ENCODE data around the gene LCE3A.
"Not testable (repeated sequence)": the region's sequence is repeated elsewhere in the genome, so short reads cannot be mapped to it uniquely, and the experiment has no call there.

The LCE3A gene, protein sequence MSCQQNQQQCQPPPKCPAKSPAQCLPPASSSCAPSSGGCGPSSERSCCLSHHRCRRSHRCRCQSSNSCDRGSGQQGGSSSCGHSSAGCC

DNA sequence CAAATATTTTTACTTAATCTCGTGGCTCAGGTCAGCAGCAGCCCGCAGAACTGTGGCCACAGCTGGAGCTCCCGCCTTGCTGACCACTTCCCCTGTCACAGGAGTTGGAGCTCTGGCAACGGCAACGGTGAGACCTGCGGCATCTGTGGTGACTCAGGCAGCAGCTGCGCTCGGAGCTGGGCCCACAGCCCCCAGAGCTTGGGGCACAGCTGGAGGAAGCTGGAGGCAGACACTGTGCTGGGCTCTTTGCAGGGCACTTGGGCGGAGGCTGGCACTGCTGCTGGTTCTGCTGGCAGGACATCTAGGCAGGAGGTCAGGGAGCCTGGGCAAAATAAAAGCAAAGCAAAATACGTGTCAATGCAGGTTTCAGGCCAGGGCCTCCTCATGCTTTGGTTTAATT, at the start of gene LCE3A:
Gene LCE3A, minus strand, starts transcription at position 301 of the 400 bp plus-strand sequence. Its CDS starts 0 bp downstream, at position 301.
- no peak for DNase-seq (ENCODE audit: low read depth in 2 of 2)

DNA sequence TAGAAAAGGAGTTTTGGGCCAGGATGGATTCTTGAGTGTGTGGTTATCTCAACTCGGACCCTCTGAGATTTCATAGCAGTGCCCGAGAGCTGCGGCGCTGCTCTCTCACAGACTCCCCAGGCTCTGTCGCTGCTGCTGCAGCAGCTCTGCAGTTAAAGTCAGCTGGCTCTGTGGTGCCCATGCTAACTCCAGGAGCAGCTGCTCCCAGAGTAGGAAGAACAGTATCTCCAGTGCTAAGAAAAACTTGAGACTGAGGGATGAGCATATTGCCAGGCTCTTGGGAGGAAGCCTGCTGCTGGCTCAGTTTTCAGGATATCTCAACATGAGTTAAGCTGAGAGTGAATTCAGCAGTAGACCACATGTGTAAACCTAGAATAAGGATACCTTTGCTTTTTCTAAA, 44.7 kb upstream of the LCE3A start:
- DNase-seq (ENCODE audit: low read depth in 2 of 2) = no peak

DNA sequence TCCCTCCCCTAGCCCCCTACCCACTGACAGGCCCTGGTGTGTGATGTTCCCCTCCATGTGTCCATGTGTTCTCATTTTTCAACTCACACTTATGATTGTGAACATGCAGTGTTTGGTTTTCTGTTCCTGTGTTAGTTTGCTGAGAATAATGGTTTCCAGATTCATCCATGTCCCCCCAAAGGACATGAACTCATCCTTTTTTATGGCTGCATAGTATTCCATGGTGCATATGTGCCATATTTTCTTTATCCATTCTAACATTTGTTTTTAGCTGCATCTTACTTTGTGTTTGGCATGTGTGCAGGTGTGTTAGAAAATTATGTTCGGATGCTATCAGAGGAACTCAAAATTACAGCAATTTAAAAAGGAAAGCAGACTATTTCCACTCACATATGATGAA, 43.3 kb upstream of the LCE3A start:
- not testable (repeated sequence) for DNase-seq (ENCODE audit: low read depth in 2 of 2)

DNA sequence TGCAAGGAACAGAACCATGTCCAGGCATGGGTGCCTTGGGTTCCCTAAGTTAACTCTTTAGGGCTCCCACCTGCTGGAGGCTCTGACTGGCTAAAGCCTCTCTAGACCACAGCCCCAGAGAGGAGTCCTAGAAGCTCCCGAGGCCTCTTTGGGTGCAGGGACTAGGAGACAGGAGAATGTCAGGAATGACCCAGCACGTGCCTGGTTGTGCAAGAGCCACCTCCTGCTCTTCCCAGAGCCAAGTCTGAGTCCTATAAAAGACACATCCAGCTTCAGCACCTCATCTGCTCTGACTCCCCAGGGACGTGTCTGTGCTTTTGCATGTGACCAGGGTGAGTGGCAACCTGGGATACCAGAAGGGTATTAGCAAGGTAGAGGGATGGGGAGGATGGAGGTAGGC, 40.2 kb upstream of the LCE3A start, which contains the start of gene LCE2D:
Gene LCE2D, plus strand, starts transcription at position 283 of the 400 bp plus-strand sequence. CDS start 726 bp downstream, outside the sequence.
- DNase-seq (ENCODE audit: low read depth in 2 of 2) = no peak

DNA sequence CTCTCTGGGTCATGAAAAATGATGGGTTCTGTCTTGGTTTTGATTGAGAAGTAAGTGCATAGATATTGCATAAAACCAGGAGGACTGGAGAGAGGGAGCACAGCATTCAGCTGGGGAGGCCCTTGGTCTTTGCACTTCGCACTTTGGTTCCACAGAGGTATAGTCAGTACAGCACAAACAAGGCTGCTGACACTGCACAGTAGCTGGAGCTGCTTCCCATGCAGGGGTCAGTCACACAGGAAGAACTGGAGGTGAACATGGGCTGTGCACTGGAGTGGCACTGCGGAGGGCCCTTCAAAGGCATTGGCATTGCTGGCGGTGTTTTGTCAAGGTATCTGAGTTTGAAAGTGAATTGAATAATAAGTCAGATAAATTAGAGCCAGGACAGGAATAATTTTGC, 35.7 kb upstream of the LCE3A start:
- no peak for DNase-seq (ENCODE audit: low read depth in 2 of 2)

DNA sequence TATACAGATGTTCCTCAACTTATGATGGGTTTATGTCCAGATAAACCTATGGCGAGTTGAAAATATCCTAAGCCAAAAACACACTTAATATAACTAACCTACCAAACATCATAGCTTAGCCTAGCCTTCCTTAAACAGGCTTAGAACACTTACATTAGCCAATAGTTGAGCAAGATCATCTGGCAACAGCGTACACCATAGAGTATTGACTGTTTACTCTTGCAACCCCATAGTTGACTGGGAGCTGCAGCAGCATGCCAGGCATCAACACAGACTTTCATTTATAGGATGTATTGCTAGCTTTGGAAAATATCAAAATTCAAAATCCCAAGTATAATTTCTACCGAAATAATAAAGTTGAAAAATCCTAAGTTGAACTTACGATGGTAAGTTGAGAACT, 34.8 kb upstream of the LCE3A start:
- DNase-seq (ENCODE audit: low read depth in 2 of 2) = no peak

DNA sequence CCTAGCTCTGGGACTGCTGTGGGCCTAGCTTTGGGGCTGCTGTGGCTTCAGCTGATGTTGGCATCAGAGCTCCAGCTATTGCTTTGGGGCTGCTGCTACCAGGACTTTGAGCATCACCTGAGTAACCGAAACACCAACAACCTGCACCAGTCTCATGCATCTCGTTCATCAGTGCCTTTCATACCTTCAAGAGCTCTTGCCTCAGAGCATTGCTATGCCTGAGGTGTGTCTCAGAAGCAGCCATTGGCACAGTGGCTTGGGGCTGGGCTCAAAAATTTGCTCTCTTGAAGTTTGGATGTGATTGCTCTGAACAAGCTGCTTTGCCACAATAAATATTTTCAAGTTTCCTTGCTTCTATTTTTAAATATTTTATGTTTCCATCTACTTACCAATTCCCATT, 33.6 kb upstream of the LCE3A start:
- no peak for DNase-seq (ENCODE audit: low read depth in 2 of 2)

DNA sequence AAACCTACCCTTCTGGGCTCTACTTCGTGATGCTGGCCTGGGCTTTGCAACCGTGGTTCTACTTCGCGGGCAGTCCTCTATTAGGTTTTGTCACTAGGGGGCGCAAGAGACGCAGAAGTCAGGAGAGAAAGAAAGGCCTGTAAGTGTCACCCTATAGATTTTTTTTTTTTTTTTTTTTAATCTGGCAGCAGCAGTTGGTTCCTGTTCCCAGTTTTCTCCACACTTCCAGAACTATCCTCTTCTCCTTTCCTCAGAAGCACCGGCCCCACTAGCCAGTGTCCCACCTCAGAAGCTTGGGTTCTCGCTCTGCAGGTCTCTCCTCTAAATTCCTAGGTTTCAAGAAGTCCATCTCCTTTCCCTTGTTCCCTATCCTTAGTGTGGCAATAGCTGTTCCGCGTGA, 31.2 kb upstream of the LCE3A start:
- DNase-seq (ENCODE audit: low read depth in 2 of 2) = no peak

DNA sequence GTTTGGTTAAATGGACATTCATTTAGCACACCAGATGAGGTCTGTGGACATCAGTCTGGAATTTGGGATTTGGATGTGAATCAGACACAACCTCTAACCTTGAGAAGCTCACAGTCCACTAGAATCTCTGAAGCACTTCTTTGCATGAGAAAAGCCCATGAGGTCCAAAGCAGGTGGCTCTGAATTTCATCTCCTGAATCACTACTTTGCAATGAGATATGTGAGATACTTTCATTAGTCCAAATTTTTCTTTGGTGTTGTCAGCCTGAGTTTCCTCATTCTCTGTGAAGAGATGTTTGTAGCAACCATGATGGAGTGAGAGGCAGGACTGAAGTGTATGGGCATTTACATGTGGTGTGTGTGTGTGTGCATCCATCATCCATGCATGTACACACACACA, 23.8 kb upstream of the LCE3A start:
- DNase-seq (ENCODE audit: low read depth in 2 of 2) = no peak

DNA sequence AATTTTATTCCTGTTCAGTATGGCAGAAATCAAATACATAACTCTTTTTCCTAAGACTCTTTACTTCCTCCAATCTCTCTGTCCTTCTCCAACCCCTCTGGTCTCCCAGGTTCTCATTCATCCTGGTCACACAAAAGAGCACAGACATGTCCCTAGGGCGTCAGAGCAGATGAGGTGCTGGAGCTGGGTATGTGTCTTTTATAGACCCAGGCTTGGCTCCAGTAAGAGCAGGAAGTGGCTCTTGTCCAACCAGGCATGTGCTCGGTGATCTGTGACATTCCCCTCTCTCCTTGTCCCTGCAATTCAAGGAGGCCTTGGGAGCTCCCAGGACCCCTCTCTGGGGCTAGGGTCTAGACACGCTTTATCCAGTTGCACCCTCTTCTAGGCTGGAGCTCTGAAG, 22.2 kb upstream of the LCE3A start:
- DNase-seq (ENCODE audit: low read depth in 2 of 2) = no peak

DNA sequence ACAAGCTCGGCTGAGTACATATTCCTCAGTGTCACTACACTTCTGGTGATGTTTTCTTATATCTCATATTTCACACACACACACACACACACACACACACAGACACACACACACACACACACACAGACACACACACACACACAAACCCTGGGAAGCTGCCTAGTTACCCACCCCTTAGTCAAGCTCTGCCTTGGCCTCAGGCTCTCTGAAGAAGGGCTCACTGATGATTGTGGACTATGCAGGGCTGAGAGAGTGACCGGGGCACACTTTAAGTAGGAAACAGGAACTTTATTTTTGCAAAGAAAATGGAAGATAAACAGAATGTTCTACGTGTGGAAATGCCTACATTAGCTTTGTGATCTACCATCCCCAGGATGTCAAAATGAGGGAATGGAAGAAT, 21.0 kb upstream of the LCE3A start:
- DNase-seq (ENCODE audit: low read depth in 2 of 2) = no peak

DNA sequence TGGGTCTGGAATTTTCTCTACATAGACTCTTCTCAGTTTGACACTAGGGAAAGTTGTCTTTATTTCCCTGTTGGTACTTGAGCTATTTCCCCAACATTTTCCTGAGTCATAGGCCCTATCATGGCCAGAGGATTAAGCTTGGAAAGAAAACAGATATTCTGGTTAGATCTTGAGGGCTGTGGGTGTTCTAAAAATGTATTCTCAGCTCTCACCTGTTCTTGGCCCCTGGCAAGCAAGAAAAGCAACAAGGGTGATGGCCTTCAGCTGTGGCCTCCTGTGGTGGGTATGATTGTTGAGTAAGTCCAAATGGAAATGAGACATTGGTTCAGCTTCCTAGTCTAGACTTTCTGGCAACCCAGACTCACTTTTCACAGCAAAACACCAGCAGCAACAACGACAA, 17.4 kb upstream of the LCE3A start:
- DNase-seq (ENCODE audit: low read depth in 2 of 2) = no peak

DNA sequence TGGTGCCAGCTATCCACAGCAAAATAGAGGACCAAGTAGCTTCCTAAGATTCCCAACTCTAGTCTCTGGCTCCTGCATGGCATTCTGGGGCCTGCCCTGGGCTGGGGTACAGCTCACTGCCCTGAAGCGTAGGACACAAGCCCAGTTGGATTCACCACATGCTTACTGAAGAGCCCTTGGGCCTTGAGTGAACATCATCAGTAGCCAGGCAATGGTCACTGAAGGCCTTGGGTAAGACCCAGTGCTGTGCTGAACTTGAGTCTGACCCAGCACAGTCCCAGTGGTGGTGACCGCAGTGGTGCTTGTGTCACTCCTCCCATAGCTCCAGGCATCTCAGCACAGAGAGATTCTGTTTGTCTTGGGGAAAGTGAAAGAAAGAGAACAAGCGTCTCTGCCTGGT, 7.7 kb upstream of the LCE3A start:
- DNase-seq (ENCODE audit: low read depth in 2 of 2) = no peak

DNA sequence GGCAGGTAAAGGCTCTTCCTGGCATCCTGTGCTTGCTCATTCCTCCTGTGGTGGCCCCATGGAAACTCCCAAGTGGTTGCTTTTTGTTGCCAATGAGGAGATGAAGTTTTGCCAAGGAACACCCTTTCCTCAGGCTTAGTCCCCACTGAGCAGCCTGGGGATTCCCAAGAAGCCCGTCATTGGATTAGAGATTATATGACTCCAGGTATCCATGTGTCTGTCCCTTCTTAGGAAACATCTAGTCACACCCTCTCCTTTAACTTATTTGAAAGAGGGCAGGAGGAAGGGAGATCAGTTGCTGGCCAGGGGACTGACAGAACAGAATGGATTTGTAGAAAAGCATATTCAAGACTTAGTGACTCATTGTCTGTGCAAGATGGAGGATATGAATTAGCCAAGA, 3.8 kb upstream of the LCE3A start:
- DNase-seq (ENCODE audit: low read depth in 2 of 2) = no peak

DNA sequence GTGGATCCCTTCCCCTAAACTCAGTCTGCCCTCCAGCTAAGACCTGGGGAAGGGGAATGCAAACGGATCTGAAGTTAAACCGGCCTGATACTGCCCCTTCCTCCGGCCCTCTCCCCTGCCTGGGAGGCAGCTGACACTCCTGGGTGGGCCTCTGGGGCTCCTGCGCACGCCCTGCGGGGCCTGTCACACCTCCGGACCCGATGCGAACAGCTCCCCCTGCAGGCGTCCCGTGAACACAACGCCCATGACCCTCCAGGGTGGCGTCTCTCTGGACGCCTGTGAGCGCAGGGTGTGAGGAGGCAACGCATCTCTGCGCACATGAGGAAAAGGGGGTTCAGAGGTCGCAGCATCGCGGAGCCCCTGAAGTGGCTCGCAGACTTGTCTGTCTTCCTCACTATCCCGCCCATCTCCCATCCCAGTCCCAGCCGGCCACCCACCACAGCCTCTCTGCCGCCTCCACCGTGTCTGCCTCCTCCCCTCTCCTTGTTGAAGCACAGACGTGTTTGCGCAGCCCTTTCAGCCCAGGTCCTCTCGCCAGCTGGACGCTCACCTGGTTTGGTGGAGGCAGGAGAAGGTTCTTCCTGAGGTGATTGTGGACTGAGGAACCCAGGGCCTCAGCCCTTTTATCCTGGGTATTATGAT, 421 bp upstream of the LCE3A start:
- DNase-seq (ENCODE audit: low read depth in 2 of 2) = no peak

DNA sequence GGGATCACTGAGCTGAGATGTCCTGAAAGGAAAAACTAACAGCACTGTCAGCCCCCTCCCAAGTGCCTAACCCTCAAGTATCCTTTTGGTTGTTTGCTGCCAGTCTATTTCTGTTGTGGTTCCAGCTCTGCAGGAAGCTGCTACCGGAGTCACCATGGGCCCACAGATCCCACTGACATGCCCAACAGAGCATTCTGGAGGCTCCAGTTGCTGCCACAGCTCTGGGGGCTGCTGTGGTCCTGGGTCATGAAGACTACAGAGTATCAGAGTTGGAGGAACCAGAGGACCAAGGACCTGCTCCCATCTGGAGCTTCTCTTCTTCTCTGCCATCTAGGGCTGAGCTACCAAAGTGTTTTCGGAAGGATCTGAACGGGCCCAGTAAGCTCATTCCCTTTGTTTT, 910 bp downstream of the LCE3A start:
- DNase-seq (ENCODE audit: low read depth in 2 of 2) = no peak

DNA sequence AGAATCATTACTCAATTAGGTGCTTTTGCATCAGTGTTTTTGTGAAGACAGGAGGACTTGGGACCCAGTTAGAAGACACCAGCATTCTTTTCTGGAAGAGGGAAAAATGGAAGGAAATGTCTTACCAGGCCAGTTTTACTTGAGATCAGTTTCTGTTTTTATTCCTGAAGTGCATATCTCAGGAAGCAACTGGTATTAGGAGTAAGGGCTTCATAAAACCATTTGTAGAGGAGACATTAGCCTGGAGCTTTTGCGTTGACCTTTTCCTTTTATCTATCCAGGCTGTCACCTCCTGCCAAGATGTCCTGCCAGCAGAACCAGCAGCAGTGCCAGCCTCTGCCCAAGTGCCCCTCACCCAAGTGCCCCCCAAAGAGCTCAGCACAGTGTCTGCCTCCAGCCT, 9.4 kb downstream of the LCE3A start, which contains the start of gene LCE3B:
Gene LCE3B, plus strand, starts transcription at position 301 of the 400 bp plus-strand sequence. Its CDS starts 0 bp downstream, at position 301.
- no peak for DNase-seq (ENCODE audit: low read depth in 2 of 2)

DNA sequence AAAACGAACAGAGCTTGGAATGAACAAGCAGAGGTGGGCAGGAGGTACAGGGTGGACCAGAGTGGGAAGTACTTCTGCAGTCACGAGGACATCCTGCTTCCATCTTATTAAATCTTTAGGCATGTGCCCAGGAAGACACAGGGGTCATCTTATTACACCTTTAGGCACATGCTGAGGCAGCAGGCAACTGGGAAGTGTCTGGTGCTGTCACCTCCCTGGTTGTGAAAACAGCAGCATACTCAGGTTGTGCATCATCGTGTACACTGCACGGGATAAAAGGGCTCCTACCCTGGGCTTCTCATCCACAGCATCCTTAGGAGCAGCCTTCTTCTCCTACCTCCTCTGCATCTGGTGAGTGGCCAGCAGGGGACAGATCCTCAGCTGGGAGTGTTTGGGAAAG, 23.0 kb downstream of the LCE3A start, which contains the start of gene LCE3C:
Gene LCE3C, plus strand, starts transcription at position 301 of the 400 bp plus-strand sequence. CDS start 498 bp downstream, outside the sequence.
- DNase-seq (ENCODE audit: low read depth in 2 of 2) = no peak

DNA sequence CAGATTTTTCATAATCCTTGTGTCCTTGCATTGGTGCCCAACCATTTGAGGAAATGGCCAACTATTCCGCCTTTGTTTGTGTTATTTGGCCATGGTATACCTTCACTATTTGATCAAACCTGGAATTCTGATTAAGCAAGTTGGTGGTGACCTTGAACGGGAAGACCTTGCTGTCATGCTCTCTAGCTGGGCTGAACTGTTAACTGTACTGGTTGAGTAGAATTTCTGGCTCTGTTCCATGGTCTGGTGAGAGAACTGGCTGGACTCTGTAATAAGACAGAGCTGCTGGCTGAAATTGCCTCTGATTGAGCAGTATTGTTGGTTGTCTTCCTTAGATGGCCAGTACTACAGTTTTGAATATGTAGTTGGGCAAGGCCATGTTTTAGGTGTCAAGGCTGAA, 25.9 kb downstream of the LCE3A start:
- DNase-seq (ENCODE audit: low read depth in 2 of 2) = no peak

DNA sequence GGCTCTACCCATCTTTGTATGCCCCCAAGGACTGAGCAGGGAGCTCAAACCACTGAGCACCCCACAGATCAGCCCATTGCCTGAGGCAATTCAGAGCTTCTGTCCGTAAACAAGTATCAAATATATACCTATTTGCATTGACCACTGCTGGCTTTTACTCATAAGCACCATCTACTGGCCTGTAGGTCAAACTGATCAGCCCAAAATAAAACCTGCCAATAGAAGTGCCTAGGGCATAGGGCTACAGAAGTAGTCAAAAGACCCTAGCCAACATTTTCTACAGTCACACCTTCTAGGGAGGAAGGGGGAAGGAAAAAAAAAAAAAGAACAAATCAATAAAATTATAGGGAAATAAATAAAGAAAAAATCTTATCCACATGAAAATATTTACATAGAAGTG, 37.3 kb downstream of the LCE3A start:
- no peak for DNase-seq (ENCODE audit: low read depth in 2 of 2)

DNA sequence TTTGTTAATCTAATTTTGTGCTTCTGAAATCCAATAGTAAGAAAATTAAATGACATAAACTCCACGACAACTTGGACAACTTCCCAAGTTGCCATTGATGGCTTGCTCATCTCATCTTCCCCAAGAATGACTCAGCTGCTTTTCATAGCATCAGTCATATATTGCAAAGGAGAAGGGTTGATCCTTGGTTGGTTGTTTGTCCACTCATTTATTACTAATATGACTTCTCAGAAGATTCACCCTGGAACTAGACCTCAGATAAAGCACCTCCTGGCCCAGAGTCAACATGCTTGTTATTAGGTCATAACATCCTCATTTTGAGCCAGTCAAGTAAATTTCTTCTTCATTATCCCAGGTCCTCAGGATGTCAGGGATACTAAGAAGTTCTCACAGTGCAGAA, 40.3 kb downstream of the LCE3A start:
- DNase-seq (ENCODE audit: low read depth in 2 of 2) = no peak

DNA sequence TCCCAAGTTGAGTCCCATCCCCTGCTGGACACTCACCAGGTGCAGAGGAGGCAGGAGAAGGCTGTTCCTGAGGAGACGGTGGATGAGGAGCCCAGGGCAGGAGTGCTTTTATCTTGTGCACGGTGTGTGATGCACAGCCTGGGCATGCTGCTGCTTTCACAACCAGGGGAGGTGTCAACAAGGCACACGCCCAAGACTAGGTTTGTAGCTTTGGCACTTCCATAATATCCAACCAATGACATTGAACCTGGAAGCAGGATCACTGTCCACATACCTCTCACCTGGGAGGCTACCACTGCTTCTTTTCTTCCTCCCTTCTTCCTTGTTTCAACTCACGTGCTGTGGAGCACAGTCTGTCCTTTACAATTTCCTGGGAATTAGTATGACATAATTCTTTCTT, 42.5 kb downstream of the LCE3A start, which contains the start of gene LCE3D:
Gene LCE3D, minus strand, starts transcription at position 84 of the 400 bp plus-strand sequence. CDS start 580 bp downstream, outside the sequence.
- no peak for DNase-seq (ENCODE audit: low read depth in 2 of 2)

DNA sequence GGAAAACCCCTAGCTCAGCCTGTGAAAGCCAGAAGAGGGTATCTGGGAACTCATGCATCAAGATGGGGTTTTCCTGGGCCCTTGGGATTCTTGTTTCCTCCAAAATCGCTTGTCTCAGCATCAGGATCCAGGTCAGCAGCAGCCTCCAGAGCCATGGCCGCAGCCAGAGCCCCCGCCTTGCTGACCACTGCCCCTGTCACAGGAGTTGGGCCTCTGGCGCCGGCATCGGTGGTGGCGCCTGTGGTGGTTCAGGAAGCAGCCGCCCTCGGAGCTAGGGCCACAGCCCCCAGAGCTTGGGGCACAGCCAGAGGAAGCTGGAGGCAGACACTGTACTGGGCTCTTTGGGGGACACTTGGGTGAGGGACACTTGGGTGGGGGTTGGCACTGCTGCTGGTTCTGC, 43.4 kb downstream of the LCE3A start:
- not testable (repeated sequence) for DNase-seq (ENCODE audit: low read depth in 2 of 2)

DNA sequence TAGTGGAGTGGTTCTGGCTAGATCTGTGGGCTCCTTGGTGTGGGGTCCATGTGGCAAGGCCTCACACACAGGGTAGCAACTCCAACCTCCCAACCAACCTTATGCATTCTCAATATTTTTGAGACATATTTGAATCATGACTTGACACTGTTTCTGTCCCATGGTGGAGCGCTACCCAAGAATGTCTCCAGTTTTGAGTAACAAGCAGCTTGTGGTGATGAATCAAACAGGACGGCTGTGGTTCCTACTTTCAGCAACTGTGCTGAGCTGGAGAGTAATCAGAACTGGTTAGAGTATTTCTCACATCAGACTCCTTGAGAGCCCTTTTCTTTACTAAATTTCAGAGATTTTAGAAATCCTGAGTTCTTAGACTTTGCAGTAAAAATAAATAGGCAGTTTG, 45.7 kb downstream of the LCE3A start:
- DNase-seq (ENCODE audit: low read depth in 2 of 2) = no peak

Data from stimulated activated CD8-positive, alpha-beta memory T cell treated with anti-CD3 and anti-CD28 coated beads, Interleukin-15, amount 100 ng/mL, for 4 hours (primary cell).